ENCODE results near the gene TCERG1. TPM values are rescaled to one million over a fixed set of nuclear protein-coding genes. Genes with fewer than 3 reads are reported as not detected.
"Not testable (repeated sequence)": the region's sequence is repeated elsewhere in the genome, so short reads cannot be mapped to it uniquely, and the experiment has no call there.

TCERG1 gene
- total RNA-seq, 1 donor from 2014 or later = 32.6 TPM

- FAIRE-seq (no peak), DNase-seq (ENCODE audit: low read depth) (peak; percentile 62)
- Histone ChIP-seq H3K27me3 (ENCODE audit: control insufficient read depth, insufficient read depth, low read length) (no peaks in the 10 kb centered on the region), H3K36me3 (ENCODE audit: control insufficient read depth, insufficient read depth, low read length) (no peaks in the 10 kb centered on the region), H3K4me3 (ENCODE audit: low read depth, low read length) (no peak overlapping the region)
- peak; percentile 88 for TF ChIP-seq CTCF (IDR thresholded peaks at IDR 0.05; ENCODE audit: insufficient read depth, low read length, severe bottlenecking)
Observed at GRCh38 chr5:146541958-146542849, 95.1 kb downstream of the TCERG1 start.

- no peaks in the 10 kb centered on the region for H3K36me3 ChIP-seq (ENCODE audit: control insufficient read depth, insufficient read depth, low read length)
- TF ChIP-seq CTCF (IDR thresholded peaks at IDR 0.05; ENCODE audit: insufficient read depth, low read length, severe bottlenecking) = no peak
- H3K4me3 ChIP-seq (ENCODE audit: low read depth, low read length) = no peak overlapping the region
- DNase-seq (ENCODE audit: low read depth) (no peak), FAIRE-seq (no peak)
- no peaks in the 10 kb centered on the region for H3K27me3 ChIP-seq (ENCODE audit: control insufficient read depth, insufficient read depth, low read length)
Observed at GRCh38 chr5:146544232-146544631, 97.1 kb downstream of the TCERG1 start.

GRCh38 chr5:146548781-146549449 lies 101.8 kb downstream of the TCERG1 start:
- Histone ChIP-seq H3K27me3 (ENCODE audit: control insufficient read depth, insufficient read depth, low read length) (no peaks in the 10 kb centered on the region), H3K4me3 (ENCODE audit: low read depth, low read length) (no peak overlapping the region), H3K36me3 (ENCODE audit: control insufficient read depth, insufficient read depth, low read length) (no peaks in the 10 kb centered on the region)
- no peak for FAIRE-seq
- TF ChIP-seq CTCF (IDR thresholded peaks at IDR 0.05; ENCODE audit: insufficient read depth, low read length, severe bottlenecking) = no peak
- no peak for DNase-seq (ENCODE audit: low read depth)

- no peaks in the 10 kb centered on the region for H3K36me3 ChIP-seq (ENCODE audit: control insufficient read depth, insufficient read depth, low read length)
- H3K4me3 ChIP-seq (ENCODE audit: low read depth, low read length) = no peak overlapping the region
- no peak for TF ChIP-seq CTCF (IDR thresholded peaks at IDR 0.05; ENCODE audit: insufficient read depth, low read length, severe bottlenecking)
- H3K27me3 ChIP-seq (ENCODE audit: control insufficient read depth, insufficient read depth, low read length) = no peaks in the 10 kb centered on the region
- FAIRE-seq (no peak), DNase-seq (ENCODE audit: low read depth) (no peak)
Observed at GRCh38 chr5:146549615-146550014, 102.5 kb downstream of the TCERG1 start.

GRCh38 chr5:146553446-146553845 lies 106.3 kb downstream of the TCERG1 start:
- Histone ChIP-seq H3K27me3 (ENCODE audit: control insufficient read depth, insufficient read depth, low read length) (no peaks in the 10 kb centered on the region), H3K4me3 (ENCODE audit: low read depth, low read length) (no peak overlapping the region), H3K36me3 (ENCODE audit: control insufficient read depth, insufficient read depth, low read length) (no peaks in the 10 kb centered on the region)
- no peak for DNase-seq (ENCODE audit: low read depth)
- no peak for TF ChIP-seq CTCF (IDR thresholded peaks at IDR 0.05; ENCODE audit: insufficient read depth, low read length, severe bottlenecking)
- no peak for FAIRE-seq

GRCh38 chr5:146556884-146557283 lies 109.8 kb downstream of the TCERG1 start:
- not testable (repeated sequence) for FAIRE-seq; DNase-seq (ENCODE audit: low read depth); H3K27me3 ChIP-seq (ENCODE audit: control insufficient read depth, insufficient read depth, low read length); H3K4me3 ChIP-seq (ENCODE audit: low read depth, low read length); H3K36me3 ChIP-seq (ENCODE audit: control insufficient read depth, insufficient read depth, low read length)

Data from bronchial epithelial cell (primary cell).